Thyroid gland (tissue), 4 donors: ENCODE data around the gene DIP2A. TPM values are rescaled to one million over a fixed set of nuclear protein-coding genes. Genes with fewer than 3 reads are reported as not detected.

Experiments
- DNase-seq, 2 donors: peaks; one replicate each; pipeline ENCODE4 v3.0.0-alpha.2; 2019
- H3K27ac ChIP-seq, 3 donors: fragments of 200-600 bp; sonication (generic); 1 replicate in 2 of 3; 2 replicates in 1 of 3; pipeline ENCODE4 v1.5.1; 2016 to 2019; ENCODE audit warnings: mild to moderate bottlenecking in 1 of 3, moderate library complexity in 1 of 3
- H3K27me3 ChIP-seq: fragments of 200-600 bp; sonication (generic); one replicate; pipeline ENCODE4 v1.5.1; 2019
- H3K36me3 ChIP-seq, 2 donors: fragments of 200-600 bp; sonication (generic); one replicate each; pipeline ENCODE4 v1.5.1; 2016 to 2019
- H3K4me1 ChIP-seq, 2 donors: fragments of 200-600 bp; sonication (generic); one replicate each; pipeline ENCODE4 v1.5.1; 2017 to 2019
- H3K4me3 ChIP-seq, 3 donors: fragments of 200-600 bp; sonication (generic); replicated peaks in 1 of 3; 1 replicate in 2 of 3; 2 replicates in 1 of 3; pipeline ENCODE4 v1.5.1; 2016; ENCODE audit warnings: mild to moderate bottlenecking in 1 of 3
- H3K9me3 ChIP-seq: fragments of 200-600 bp; sonication (generic); one replicate; pipeline ENCODE4 v1.5.1; 2017
- POLR2A ChIP-seq, 2 donors: fragments of 450-650 bp; IDR thresholded peaks; one replicate each; pipeline ENCODE4 v1.6.1; 2017; ENCODE audit warnings: antibody characterized with exemption in 2 of 2, mild to moderate bottlenecking in 2 of 2, moderate library complexity in 1 of 2
- WGBS, 2 donors: methylation state at CpG; one replicate each; pipeline ENCODE4 v1.1.5; 2017; 5-methylcytosine and 5-hydroxymethylcytosine counted together
- intact Hi-C: fragments of 100-400 bp; cut with DNase I; formaldehyde crosslinking; loops from one replicate; pipeline ENCODE4 v1.15.1; 2023
- total RNA-seq, 4 donors: library from RNA; depleted of rRNA; stranded (reverse); fragments of >200 nt; gene quantifications; one replicate each; pipeline ENCODE4 v1.2.3, GENCODE V29; 2016
- TF ChIP-seq, protein P1 (sequence below), 6 experiments: fragments of 200-600 bp in 3 of 6; fragments of 450-650 bp in 3 of 6; sonication (generic) in 3 of 6; IDR thresholded peaks; one replicate each; pipeline ENCODE4 v1.5.1; 2016 to 2019; ENCODE audit warnings: antibody characterized with exemption in 6 of 6, mild to moderate bottlenecking in 2 of 6, inconsistent platforms in 1 of 6, moderate library complexity in 1 of 6

DIP2A gene
- total RNA-seq, 4 donors from 2014 or later, result 35.1 to 56.3 (median 42.9) TPM

DNA sequence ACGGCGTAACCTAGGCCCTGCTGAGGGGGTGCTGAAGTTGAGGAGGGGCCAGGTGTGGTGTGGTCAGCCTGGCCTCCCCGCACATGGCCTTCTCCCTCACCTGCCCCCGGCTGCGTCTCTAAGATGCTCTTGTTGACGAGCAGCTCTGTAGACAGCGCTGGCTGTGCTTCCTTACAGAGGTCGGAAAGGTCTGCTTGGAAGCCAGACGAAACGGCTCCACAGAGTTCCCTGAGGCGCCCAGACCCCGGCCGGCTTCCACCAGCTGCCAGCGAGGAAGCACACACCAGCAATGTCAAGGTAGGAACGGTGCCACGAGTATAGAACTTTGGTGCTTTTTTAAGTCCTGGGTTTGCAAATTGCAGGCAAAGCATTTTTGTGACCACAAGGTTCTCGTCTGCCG is 18.8 kb upstream of the DIP2A start:
- TF ChIP-seq, protein P1, sequence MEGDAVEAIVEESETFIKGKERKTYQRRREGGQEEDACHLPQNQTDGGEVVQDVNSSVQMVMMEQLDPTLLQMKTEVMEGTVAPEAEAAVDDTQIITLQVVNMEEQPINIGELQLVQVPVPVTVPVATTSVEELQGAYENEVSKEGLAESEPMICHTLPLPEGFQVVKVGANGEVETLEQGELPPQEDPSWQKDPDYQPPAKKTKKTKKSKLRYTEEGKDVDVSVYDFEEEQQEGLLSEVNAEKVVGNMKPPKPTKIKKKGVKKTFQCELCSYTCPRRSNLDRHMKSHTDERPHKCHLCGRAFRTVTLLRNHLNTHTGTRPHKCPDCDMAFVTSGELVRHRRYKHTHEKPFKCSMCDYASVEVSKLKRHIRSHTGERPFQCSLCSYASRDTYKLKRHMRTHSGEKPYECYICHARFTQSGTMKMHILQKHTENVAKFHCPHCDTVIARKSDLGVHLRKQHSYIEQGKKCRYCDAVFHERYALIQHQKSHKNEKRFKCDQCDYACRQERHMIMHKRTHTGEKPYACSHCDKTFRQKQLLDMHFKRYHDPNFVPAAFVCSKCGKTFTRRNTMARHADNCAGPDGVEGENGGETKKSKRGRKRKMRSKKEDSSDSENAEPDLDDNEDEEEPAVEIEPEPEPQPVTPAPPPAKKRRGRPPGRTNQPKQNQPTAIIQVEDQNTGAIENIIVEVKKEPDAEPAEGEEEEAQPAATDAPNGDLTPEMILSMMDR (IDR thresholded peaks at IDR 0.05), result no peak
- TF ChIP-seq POLR2A (IDR thresholded peaks at IDR 0.05), result no peak
- 89% methylated on average over 8 to 17 of the region's 18 CpGs for WGBS, 2 donors
- no peaks in the 10 kb centered on the region for H3K4me1 ChIP-seq
- no peaks in the 10 kb centered on the region for H3K9me3 ChIP-seq
- peaks cover 6 to 27% of the 10 kb centered on the region in 2 donors for H3K36me3 ChIP-seq
- intact Hi-C loops, result no loop called here
- H3K27me3 ChIP-seq, result no peaks in the 10 kb centered on the region
- no peak for DNase-seq
- no peak overlapping the region for H3K27ac ChIP-seq
- no peak overlapping the region for H3K4me3 ChIP-seq

DNA sequence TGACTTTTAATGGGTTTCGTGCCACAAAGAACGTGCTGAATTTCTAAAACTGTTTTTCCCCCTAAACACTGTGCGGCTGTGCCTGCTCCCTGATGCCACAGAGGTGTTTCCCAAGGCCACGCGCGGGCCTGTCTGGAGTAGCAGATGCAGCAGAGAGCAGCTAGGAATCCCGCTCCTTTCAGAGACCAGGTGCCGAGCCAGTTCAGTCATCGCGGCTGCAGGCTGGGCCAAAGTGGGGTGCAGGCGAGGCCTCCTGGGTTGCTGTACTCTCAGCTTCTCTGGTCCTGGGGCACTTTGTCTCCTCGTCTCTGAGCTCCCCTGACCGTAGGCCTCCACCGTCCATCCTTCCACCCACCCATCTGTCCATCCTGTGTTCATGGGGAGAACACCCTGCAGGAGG is 17.4 kb upstream of the DIP2A start:
- H3K4me3 ChIP-seq, result no peak overlapping the region
- H3K4me1 ChIP-seq, result no peaks in the 10 kb centered on the region
- intact Hi-C loops, result no loop called here
- peaks cover 0 to 23% of the 10 kb centered on the region in 2 donors for H3K36me3 ChIP-seq
- no peaks in the 10 kb centered on the region for H3K27me3 ChIP-seq
- 97 to 99% methylated on average over 14 of the region's 14 CpGs for WGBS, 2 donors
- no peak for DNase-seq
- H3K9me3 ChIP-seq, result no peaks in the 10 kb centered on the region
- TF ChIP-seq POLR2A (IDR thresholded peaks at IDR 0.05), result no peak
- TF ChIP-seq, protein P1 (IDR thresholded peaks at IDR 0.05), result no peak
- no peak overlapping the region for H3K27ac ChIP-seq

DNA sequence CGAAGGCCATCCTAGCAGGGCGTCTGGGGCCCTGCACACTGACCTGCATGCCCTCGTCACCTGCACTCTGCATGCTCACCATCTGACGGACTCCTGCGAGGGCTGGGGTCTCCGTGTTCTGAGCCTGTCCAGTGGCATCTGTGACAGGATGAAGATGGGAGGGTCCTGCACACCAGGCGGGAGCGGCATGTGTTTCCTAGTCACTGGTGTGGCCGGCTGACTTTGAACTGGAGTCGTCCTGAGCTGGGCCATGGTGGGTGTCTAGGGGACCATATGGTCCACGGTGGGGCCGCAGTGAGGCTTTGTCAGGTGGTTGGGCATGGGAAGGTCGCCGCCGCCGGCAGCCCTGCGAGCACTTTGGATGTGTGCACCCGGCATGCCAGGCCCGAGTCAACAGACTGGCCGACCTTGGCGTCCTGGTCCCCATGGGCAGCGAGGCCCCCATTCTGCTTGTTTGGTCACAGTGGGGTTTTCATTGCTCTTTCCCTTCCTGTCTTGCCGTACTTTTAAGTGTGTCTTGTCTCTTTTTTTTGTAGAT is 16.7 kb upstream of the DIP2A start:
- TF ChIP-seq, protein P1 (IDR thresholded peaks at IDR 0.05), result no peak
- TF ChIP-seq POLR2A (IDR thresholded peaks at IDR 0.05), result no peak
- Histone ChIP-seq H3K27ac (no peak overlapping the region), H3K36me3 (peaks cover 0 to 23% of the 10 kb centered on the region in 2 donors), H3K9me3 (no peaks in the 10 kb centered on the region), H3K27me3 (no peaks in the 10 kb centered on the region), H3K4me3 (no peak overlapping the region), H3K4me1 (no peaks in the 10 kb centered on the region)
- no peak for DNase-seq
- intact Hi-C loops, result no loop called here
- WGBS, 2 donors, result 93 to 97% methylated on average over 12 to 23 of the region's 23 CpGs

DNA sequence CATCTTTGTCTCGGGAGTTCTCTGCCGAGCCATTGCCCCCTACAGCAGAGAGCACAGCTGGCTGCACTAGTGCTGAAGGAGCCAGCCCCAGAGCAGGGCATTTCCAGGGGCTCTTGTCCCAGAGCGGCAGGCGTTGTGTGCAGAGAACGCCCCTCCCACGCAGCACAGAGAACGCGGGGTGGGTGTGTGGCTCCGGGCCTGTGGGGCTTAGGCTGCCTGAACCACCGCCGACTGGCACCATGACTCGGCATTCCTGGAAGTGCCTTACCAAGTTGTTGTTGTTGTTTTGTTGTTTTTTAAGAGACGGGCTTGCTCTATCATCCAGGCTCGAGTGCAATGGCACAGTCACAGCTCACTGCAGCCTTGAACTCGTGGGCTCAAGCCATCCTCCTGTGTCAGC is 15.8 kb upstream of the DIP2A start:
- Histone ChIP-seq H3K27ac (no peak overlapping the region), H3K27me3 (no peaks in the 10 kb centered on the region), H3K36me3 (peaks cover 0 to 19% of the 10 kb centered on the region in 2 donors), H3K4me3 (no peak overlapping the region), H3K4me1 (no peaks in the 10 kb centered on the region), H3K9me3 (no peaks in the 10 kb centered on the region)
- WGBS, 2 donors, result 85 to 92% methylated on average over 15 of the region's 15 CpGs
- DNase-seq, result no peak
- intact Hi-C loops, result no loop called here
- TF ChIP-seq, protein P1 (IDR thresholded peaks at IDR 0.05), result no peak
- no peak for TF ChIP-seq POLR2A (IDR thresholded peaks at IDR 0.05)

DNA sequence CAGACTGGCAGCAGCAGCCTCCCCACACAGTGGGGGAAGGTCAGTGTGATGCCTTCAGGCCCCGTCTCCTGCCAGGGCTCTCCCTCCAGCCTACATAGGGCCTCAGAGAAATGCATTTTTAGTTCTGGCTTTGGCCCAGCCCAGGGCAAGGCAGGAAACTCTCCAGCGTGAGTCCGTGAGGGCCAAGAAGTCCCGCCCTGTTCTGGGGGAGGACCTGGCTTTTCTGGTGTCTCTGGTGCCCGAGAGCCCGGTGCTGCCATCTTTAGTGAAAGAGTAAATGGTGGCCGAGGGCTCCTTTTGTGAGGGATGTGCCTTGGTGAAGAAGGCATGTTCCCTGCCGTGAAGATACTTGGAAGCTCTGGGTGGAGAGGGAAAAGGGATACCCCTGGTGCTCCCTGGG is 14.8 kb upstream of the DIP2A start:
- Histone ChIP-seq H3K9me3 (no peaks in the 10 kb centered on the region), H3K27me3 (no peaks in the 10 kb centered on the region), H3K4me3 (no peak overlapping the region), H3K27ac (no peak overlapping the region), H3K4me1 (no peaks in the 10 kb centered on the region), H3K36me3 (peaks cover 0 to 15% of the 10 kb centered on the region in 2 donors)
- no peak for DNase-seq
- intact Hi-C loops, result no loop called here
- TF ChIP-seq, protein P1 (IDR thresholded peaks at IDR 0.05), result no peak
- no peak for TF ChIP-seq POLR2A (IDR thresholded peaks at IDR 0.05)
- WGBS, 2 donors, result 86 to 92% methylated on average over 7 to 8 of the region's 8 CpGs
